HEK293T (cell line): ENCODE measurements around the gene PYDC2.

Experiments
- CTCF ChIA-PET: fragments of 350-600 bp; formaldehyde crosslinking; extraction: SDS; loops from one replicate; lab custom pipeline; 2021; ENCODE audit warnings: antibody characterized with exemption, inconsistent platforms; lab: Yijun Ruan, JAX
- POLR2A ChIA-PET: fragments of 350-600 bp; formaldehyde crosslinking; extraction: SDS; loops from one replicate; lab custom pipeline; 2020; ENCODE audit warnings: antibody characterized with exemption, inconsistent platforms; lab: Yijun Ruan, JAX
- DNase-seq: peaks from one replicate; pipeline ENCODE4 v3.0.0; 2012; ENCODE audit warnings: mixed read lengths; ENCODE audit errors: extremely low spot score
- ARNT ChIP-seq: fragments of 450-650 bp; IDR thresholded peaks from 2 replicates; pipeline ENCODE4 v1.6.1; 2017; ENCODE audit warnings: mild to moderate bottlenecking
- BHLHE40 ChIP-seq: fragments of 450-650 bp; IDR thresholded peaks from 2 replicates; pipeline ENCODE4 v1.6.1; 2016; ENCODE audit warnings: mild to moderate bottlenecking, moderate library complexity, borderline replicate concordance
- CTBP1 ChIP-seq: fragments of 450-650 bp; IDR thresholded peaks from 2 replicates; pipeline ENCODE4 v1.6.1; 2016; ENCODE audit warnings: borderline replicate concordance
- ELF4 ChIP-seq: fragments of 450-650 bp; IDR thresholded peaks from 2 replicates; pipeline ENCODE4 v1.6.1; 2017; ENCODE audit warnings: antibody characterized with exemption
- FOXA1 ChIP-seq: fragments of 450-650 bp; IDR thresholded peaks from 2 replicates; pipeline ENCODE4 v1.6.1; 2016; ENCODE audit warnings: mild to moderate bottlenecking
- FOXK2 ChIP-seq: fragments of 450-650 bp; IDR thresholded peaks from 2 replicates; pipeline ENCODE4 v1.6.1; 2016; ENCODE audit warnings: mild to moderate bottlenecking
- FOXM1 ChIP-seq: fragments of 450-650 bp; IDR thresholded peaks from 2 replicates; pipeline ENCODE4 v1.6.1; 2017; ENCODE audit warnings: mild to moderate bottlenecking, borderline replicate concordance
- HDGF ChIP-seq: fragments of 450-650 bp; IDR thresholded peaks from 2 replicates; pipeline ENCODE4 v1.6.1; 2017; ENCODE audit warnings: antibody characterized with exemption, borderline replicate concordance
- L3MBTL2 ChIP-seq: fragments of 450-650 bp; conservative IDR thresholded peaks from 2 replicates; pipeline ENCODE4 v1.6.1; 2016; ENCODE audit warnings: mild to moderate bottlenecking
- LEF1 ChIP-seq: fragments of 450-650 bp; IDR thresholded peaks from 2 replicates; pipeline ENCODE4 v1.6.1; 2017; ENCODE audit warnings: mild to moderate bottlenecking, borderline replicate concordance
- NFRKB ChIP-seq: fragments of 450-650 bp; IDR thresholded peaks from 2 replicates; pipeline ENCODE4 v1.6.1; 2016; ENCODE audit warnings: mild to moderate bottlenecking, moderate library complexity
- PKNOX1 ChIP-seq: fragments of 450-650 bp; IDR thresholded peaks from 2 replicates; pipeline ENCODE4 v1.6.1; 2016
- SP1 ChIP-seq: fragments of 450-650 bp; IDR thresholded peaks from 2 replicates; pipeline ENCODE4 v1.6.1; 2017
- SUZ12 ChIP-seq: fragments of 450-650 bp; IDR thresholded peaks from 2 replicates; pipeline ENCODE4 v1.6.1; 2016; ENCODE audit warnings: mild to moderate bottlenecking
- TARDBP ChIP-seq: fragments of 450-650 bp; IDR thresholded peaks from 2 replicates; pipeline ENCODE4 v1.6.1; 2016
- ZNF384 ChIP-seq: fragments of 450-650 bp; IDR thresholded peaks from 2 replicates; pipeline ENCODE4 v1.6.1; 2016

PYDC2 gene

GRCh38 chr3:191424881-191425280, 36.1 kb upstream of the PYDC2 start:
- no peak for TF ChIP-seq FOXM1
- TF ChIP-seq BHLHE40, result no peak
- no peak for TF ChIP-seq FOXK2
- TF ChIP-seq SUZ12, result no peak
- TF ChIP-seq LEF1, result no peak
- TF ChIP-seq L3MBTL2, result no peak
- no peak for TF ChIP-seq HDGF
- no peak for TF ChIP-seq CTBP1
- TF ChIP-seq ARNT, result no peak
- TF ChIP-seq SP1, result no peak
- no peak for DNase-seq
- POLR2A ChIA-PET, result no interaction called here
- CTCF ChIA-PET, result no interaction called here

- POLR2A ChIA-PET, result no interaction called here
- CTCF ChIA-PET, result no interaction called here
- no peak for DNase-seq
- TF ChIP-seq FOXM1 (no peak), ZNF384 (no peak), NFRKB (no peak), ELF4 (no peak), HDGF (no peak), FOXA1 (no peak), LEF1 (no peak), ARNT (no peak), FOXK2 (no peak), TARDBP (no peak), CTBP1 (no peak), SUZ12 (no peak), BHLHE40 (no peak), PKNOX1 (no peak), L3MBTL2 (no peak)
Measured at GRCh38 chr3:191425322-191425734, 35.6 kb upstream of the PYDC2 start.

- TF ChIP-seq NFRKB (no peak), TARDBP (no peak), L3MBTL2 (no peak), HDGF (no peak), FOXA1 (no peak), BHLHE40 (no peak)
- DNase-seq, result no peak
- CTCF ChIA-PET, result no interaction called here
- POLR2A ChIA-PET, result no interaction called here
Measured at GRCh38 chr3:191426311-191426710, 34.7 kb upstream of the PYDC2 start.

GRCh38 chr3:191428177-191428576, 32.8 kb upstream of the PYDC2 start:
- no peak for DNase-seq
- no peak for TF ChIP-seq ARNT
- no peak for TF ChIP-seq NFRKB
- no peak for TF ChIP-seq FOXA1
- TF ChIP-seq BHLHE40, result no peak
- no peak for TF ChIP-seq LEF1
- TF ChIP-seq ELF4, result no peak
- TF ChIP-seq ZNF384, result no peak
- CTCF ChIA-PET, result no interaction called here
- POLR2A ChIA-PET, result no interaction called here

GRCh38 chr3:191430103-191430502, 30.9 kb upstream of the PYDC2 start:
- POLR2A ChIA-PET, result no interaction called here
- no peak for DNase-seq
- TF ChIP-seq ELF4 (no peak), NFRKB (no peak), ARNT (no peak), HDGF (no peak), SP1 (no peak), ZNF384 (no peak), FOXA1 (no peak)
- CTCF ChIA-PET, result interaction anchor here (0.5 kb wide), 1 partner anchor 1014 kb away, joined by 3 read pairs; no protein-coding TSS in a partner anchor

- no peak for TF ChIP-seq NFRKB
- TF ChIP-seq ZNF384, result no peak
- TF ChIP-seq SUZ12, result no peak
- TF ChIP-seq FOXM1, result no peak
- TF ChIP-seq ARNT, result no peak
- no peak for TF ChIP-seq CTBP1
- no peak for TF ChIP-seq PKNOX1
- no peak for TF ChIP-seq HDGF
- no peak for TF ChIP-seq SP1
- no peak for TF ChIP-seq TARDBP
- TF ChIP-seq L3MBTL2, result no peak
- TF ChIP-seq FOXA1, result no peak
- TF ChIP-seq FOXK2, result no peak
- no peak for TF ChIP-seq BHLHE40
- no peak for DNase-seq
- POLR2A ChIA-PET, result interaction anchor here (0.6 kb wide), 1 partner anchor 381 kb away, joined by 3 read pairs; no protein-coding TSS in a partner anchor
- CTCF ChIA-PET, result no interaction called here
Measured at GRCh38 chr3:191431160-191431822, 29.7 kb upstream of the PYDC2 start.

- no peak for DNase-seq
- CTCF ChIA-PET, result no interaction called here
- TF ChIP-seq NFRKB (no peak), ELF4 (no peak), ARNT (no peak), FOXM1 (no peak), SUZ12 (no peak), HDGF (no peak), FOXA1 (no peak), FOXK2 (no peak), PKNOX1 (no peak)
- POLR2A ChIA-PET, result no interaction called here
Measured at GRCh38 chr3:191432162-191432561, 28.8 kb upstream of the PYDC2 start.
